Choroid plexus epithelial cell (primary cell): Measurements from ENCODE around the gene ARHGEF40.
A peak's percentile ranks its signal among the peaks of the same experiment; 100 is the strongest.

ENCODE experiments used
- DNase-seq: peaks from one replicate; pipeline ENCODE4 v3.0.0-alpha.2; 2010; ENCODE audit warnings: low read depth
- H3K4me3 ChIP-seq: 2 replicates; pipeline ENCODE4 v1.5.1; 2011; ENCODE audit warnings: low read depth, mild to moderate bottlenecking, control low read depth, low read length, moderate library complexity
- TF ChIP-seq, protein P1 (sequence below): conservative IDR thresholded peaks from 2 replicates; pipeline ENCODE4 v1.5.1; 2011; ENCODE audit warnings: low read depth, mild to moderate bottlenecking, control low read depth, inconsistent platforms, low read length, moderate library complexity

ARHGEF40 gene

DNA sequence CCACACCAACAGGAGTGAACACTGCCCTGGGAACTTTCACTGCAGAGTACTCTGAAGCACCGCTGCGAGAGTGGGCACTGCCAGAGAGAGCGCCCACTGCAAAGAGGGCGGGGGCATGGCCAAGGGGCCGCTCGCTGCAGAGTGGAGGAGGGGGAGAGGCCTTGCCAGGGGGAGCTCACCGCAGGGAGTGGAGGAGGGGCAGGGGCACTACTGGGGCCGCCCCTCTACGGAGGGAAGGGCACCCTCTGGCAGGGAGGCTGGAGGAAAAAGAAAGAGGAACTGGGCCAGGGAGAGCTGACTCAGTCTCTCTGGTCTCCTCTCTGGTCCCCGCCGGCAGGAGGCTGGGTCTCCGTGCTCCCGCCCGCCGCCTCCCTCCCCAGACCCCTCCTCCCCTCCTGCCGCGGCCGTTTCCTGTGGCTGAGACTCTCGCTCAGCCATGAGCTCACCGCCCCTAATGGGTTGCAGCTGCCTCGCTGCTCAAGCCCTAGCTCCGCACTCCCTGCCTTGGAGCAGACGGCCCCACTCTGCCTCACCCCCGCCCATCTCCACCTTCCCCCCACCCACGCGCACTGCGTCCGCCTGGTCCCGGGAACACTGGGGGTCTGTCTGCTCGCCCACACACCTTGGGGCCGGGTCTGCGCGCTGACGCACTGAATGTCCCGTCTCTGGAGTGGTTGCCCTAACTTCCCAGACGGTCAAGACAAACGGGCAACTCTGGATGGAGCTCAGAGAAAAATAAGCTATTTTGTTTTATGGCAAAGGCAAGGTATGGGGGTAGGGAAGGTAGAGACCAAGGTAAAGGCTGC lies 1.3 kb downstream of the ARHGEF40 start:
- TF ChIP-seq, protein P1, sequence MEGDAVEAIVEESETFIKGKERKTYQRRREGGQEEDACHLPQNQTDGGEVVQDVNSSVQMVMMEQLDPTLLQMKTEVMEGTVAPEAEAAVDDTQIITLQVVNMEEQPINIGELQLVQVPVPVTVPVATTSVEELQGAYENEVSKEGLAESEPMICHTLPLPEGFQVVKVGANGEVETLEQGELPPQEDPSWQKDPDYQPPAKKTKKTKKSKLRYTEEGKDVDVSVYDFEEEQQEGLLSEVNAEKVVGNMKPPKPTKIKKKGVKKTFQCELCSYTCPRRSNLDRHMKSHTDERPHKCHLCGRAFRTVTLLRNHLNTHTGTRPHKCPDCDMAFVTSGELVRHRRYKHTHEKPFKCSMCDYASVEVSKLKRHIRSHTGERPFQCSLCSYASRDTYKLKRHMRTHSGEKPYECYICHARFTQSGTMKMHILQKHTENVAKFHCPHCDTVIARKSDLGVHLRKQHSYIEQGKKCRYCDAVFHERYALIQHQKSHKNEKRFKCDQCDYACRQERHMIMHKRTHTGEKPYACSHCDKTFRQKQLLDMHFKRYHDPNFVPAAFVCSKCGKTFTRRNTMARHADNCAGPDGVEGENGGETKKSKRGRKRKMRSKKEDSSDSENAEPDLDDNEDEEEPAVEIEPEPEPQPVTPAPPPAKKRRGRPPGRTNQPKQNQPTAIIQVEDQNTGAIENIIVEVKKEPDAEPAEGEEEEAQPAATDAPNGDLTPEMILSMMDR: peak; percentile 17
- peak; percentile 95 for DNase-seq
- H3K4me3 ChIP-seq: peak overlapping the region; percentile 78

DNA sequence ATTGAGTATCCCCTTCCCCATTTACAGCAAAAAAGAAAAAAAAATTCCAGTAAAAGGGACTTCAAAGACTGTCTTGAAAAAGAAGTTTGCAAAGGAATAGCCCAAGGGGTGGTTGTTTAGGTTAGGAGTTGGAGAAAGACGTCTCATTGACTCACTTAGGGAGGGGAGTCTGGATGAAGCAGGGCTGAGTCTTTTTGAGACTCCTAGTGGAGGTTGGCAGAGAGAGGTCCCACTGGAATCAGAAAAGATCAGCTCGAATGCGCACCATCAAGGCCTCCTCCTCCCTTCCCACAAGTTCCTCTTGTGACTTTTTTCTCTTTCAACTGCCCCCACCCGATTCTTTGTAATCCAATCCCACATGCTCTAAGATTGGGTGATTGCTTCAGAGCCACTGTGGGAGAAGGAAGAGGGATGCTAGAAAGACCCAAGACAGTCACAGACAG lies 1.9 kb downstream of the ARHGEF40 start:
- H3K4me3 ChIP-seq: peak overlapping the region; percentile 78
- TF ChIP-seq, protein P1: peak; percentile 30
- peak; percentile 82 for DNase-seq

DNA sequence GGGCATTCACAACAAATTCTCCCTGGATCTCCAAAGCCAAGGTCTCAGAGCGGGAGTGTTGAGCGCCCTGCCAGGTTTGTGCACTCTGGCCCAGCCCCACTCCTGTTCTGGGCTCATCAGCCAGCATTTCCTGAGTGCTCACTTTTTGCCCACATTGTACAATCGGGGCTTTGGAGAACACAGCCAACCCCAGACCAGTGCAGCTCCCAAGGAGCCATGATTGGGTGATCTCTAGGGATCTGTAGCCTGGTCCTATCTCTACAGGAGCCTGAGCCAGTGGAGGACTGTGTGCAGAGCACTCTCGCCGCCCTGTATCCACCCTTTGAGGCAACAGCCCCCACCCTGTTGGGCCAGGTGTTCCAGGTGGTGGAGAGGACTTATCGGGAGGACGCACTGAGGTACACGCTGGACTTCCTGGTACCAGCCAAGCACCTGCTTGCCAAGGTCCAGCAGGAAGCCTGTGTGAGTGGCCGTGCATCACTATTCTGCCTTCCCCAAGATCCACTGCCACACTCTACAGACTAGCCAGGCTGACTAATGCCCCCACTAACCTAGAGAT lies 2.8 kb downstream of the ARHGEF40 start:
- TF ChIP-seq, protein P1: no peak
- DNase-seq: no peak
- no peak overlapping the region for H3K4me3 ChIP-seq

DNA sequence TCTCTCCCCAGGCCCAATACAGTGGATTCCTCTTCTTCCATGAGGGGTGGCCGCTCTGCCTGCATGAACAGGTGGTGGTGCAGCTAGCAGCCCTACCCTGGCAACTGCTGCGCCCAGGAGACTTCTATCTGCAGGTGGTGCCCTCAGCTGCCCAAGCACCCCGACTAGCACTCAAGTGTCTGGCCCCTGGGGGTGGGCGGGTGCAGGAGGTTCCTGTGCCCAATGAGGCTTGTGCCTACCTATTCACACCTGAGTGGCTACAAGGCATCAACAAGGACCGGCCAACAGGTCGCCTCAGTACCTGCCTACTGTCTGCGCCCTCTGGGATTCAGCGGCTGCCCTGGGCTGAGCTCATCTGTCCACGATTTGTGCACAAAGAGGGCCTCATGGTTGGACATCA lies 3.8 kb downstream of the ARHGEF40 start:
- no peak overlapping the region for H3K4me3 ChIP-seq
- TF ChIP-seq, protein P1: no peak
- no peak for DNase-seq

DNA sequence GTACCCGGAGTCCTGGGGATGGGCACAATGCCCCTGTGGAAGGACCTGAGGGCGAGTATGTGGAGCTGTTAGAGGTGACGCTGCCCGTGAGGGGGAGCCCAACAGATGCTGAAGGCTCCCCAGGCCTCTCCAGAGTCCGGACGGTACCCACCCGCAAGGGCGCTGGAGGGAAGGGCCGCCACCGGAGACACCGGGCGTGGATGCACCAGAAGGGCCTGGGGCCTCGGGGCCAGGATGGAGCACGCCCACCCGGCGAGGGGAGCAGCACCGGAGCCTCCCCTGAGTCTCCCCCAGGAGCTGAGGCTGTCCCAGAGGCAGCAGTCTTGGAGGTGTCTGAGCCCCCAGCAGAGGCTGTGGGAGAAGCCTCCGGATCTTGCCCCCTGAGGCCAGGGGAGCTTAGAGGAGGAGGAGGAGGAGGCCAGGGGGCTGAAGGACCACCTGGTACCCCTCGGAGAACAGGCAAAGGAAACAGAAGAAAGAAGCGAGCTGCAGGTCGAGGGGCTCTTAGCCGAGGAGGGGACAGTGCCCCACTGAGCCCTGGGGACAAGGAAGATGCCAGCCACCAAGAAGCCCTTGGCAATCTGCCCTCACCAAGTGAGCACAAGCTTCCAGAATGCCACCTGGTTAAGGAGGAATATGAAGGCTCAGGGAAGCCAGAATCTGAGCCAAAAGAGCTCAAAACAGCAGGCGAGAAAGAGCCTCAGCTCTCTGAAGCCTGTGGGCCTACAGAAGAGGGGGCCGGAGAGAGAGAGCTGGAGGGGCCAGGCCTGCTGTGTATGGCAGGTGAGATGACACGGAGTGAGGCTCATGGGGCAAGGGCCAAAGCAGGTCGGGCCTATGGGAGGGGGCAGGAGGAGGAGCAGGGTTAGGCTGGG lies 4.5 kb downstream of the ARHGEF40 start:
- H3K4me3 ChIP-seq: no peak overlapping the region
- DNase-seq: no peak
- TF ChIP-seq, protein P1: no peak

DNA sequence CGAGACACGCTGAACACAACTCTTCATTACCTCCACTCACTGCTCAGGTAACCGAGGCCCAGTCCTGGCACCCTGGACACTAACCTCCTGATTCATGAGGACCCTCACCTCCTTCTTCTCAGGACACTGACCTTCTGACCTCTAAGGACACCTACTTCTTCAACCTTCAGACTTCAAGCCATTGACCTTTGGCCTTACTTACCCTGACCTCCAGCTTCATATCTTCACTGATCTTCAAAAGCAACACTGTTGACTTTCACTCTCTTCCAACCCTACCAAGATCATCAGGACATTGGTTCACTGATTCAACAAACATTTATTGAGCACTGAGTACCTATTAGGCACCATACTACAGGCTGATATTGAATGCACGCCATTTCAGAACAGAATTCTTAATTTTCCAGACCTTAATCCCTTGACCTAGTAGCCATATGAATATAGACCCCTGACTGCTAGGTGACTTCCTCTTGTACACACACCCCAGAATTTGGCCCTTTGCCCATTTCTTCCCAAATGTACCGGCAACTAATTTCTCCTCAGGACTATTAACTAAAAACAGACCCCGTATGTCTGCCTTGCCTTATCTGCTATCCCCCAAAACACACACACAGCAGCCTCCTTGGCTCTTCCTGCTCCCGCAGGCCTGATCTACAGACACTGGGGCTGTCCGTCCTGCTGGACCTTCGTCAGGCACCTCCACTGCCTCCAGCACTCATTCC lies 5.8 kb downstream of the ARHGEF40 start:
- no peak overlapping the region for H3K4me3 ChIP-seq
- TF ChIP-seq, protein P1: no peak
- DNase-seq: no peak
